Stimulated activated naive CD4-positive, alpha-beta T cell treated with Interleukin-2 at 50 U/mL for 16 hours (primary cell): ENCODE data around the gene FRMD5.

Experiments used
- DNase-seq: peaks from one replicate; lab custom pipeline; 2025; lab: John Stamatoyannopoulos, UW

FRMD5 gene

GRCh38 chr15:44160796-44161195, 34.3 kb downstream of the FRMD5 start:
- DNase-seq, result no peak

- DNase-seq, result no peak
Measured at GRCh38 chr15:44159492-44159891, 35.6 kb downstream of the FRMD5 start.

GRCh38 chr15:44158111-44158510, 37.0 kb downstream of the FRMD5 start:
- no peak for DNase-seq

- no peak for DNase-seq
Measured at GRCh38 chr15:44157679-44158078, 37.4 kb downstream of the FRMD5 start.

- DNase-seq, result no peak
Measured at GRCh38 chr15:44153352-44153751, 41.7 kb downstream of the FRMD5 start.

GRCh38 chr15:44149224-44149623, 45.8 kb downstream of the FRMD5 start:
- DNase-seq, result no peak

- no peak for DNase-seq
Measured at GRCh38 chr15:44148580-44148979, 46.5 kb downstream of the FRMD5 start.

GRCh38 chr15:44147636-44148035, 47.4 kb downstream of the FRMD5 start:
- DNase-seq, result no peak

GRCh38 chr15:44145495-44145894, 49.6 kb downstream of the FRMD5 start:
- DNase-seq, result no peak

GRCh38 chr15:44144992-44145391, 50.1 kb downstream of the FRMD5 start:
- no peak for DNase-seq

- DNase-seq, result no peak
Measured at GRCh38 chr15:44144184-44144583, 50.9 kb downstream of the FRMD5 start.

- no peak for DNase-seq
Measured at GRCh38 chr15:44137750-44138149, 57.3 kb downstream of the FRMD5 start.

GRCh38 chr15:44136991-44137477, 58.0 kb downstream of the FRMD5 start:
- no peak for DNase-seq

- no peak for DNase-seq
Measured at GRCh38 chr15:44132057-44132456, 63.0 kb downstream of the FRMD5 start.

- DNase-seq, result no peak
Measured at GRCh38 chr15:44130778-44131177, 64.3 kb downstream of the FRMD5 start.

GRCh38 chr15:44129911-44130310, 65.2 kb downstream of the FRMD5 start:
- no peak for DNase-seq

- no peak for DNase-seq
Measured at GRCh38 chr15:44128443-44128842, 66.6 kb downstream of the FRMD5 start.

- no peak for DNase-seq
Measured at GRCh38 chr15:44125879-44126278, 69.2 kb downstream of the FRMD5 start.

- DNase-seq, result no peak
Measured at GRCh38 chr15:44102675-44103254, 92.3 kb downstream of the FRMD5 start.

GRCh38 chr15:44101944-44102343, 93.1 kb downstream of the FRMD5 start:
- no peak for DNase-seq

- DNase-seq, result no peak
Measured at GRCh38 chr15:44101286-44101685, 93.8 kb downstream of the FRMD5 start.

- no peak for DNase-seq
Measured at GRCh38 chr15:44099671-44100070, 95.4 kb downstream of the FRMD5 start.

- DNase-seq, result no peak
Measured at GRCh38 chr15:44097552-44097951, 97.5 kb downstream of the FRMD5 start.

- DNase-seq, result no peak
Measured at GRCh38 chr15:44096596-44096995, 98.5 kb downstream of the FRMD5 start.
